Keratinocyte (primary cell): ENCODE results near the gene TNIP2. TPM values are rescaled to one million over a fixed set of nuclear protein-coding genes. Genes with fewer than 3 reads are reported as not detected.

ENCODE experiments used
- DNase-seq: peaks from one replicate; pipeline ENCODE4 v3.0.0-alpha.2; 2011; ENCODE audit warnings: low read depth, missing footprints, low spot score
- FAIRE-seq: peaks from 2 replicates; lab custom pipeline; 2011; peaks lifted over from hg19 to GRCh38; lab: Jason Lieb, UNC
- H2AFZ ChIP-seq: 2 replicates; pipeline ENCODE4 v1.6.0; 2012; ENCODE audit warnings: low read length, control low read depth, inconsistent platforms; ENCODE audit not compliant: control insufficient read depth
- H3K27ac ChIP-seq: 2 replicates; pipeline ENCODE4 v1.5.1; 2011; ENCODE audit warnings: low read length; ENCODE audit not compliant: control insufficient read depth, insufficient read depth
- H3K27me3 ChIP-seq: 3 replicates; pipeline ENCODE4 v1.6.0; 2011; ENCODE audit warnings: low read length; ENCODE audit not compliant: control insufficient read depth, insufficient read depth; ENCODE audit errors: extremely low read depth
- H3K36me3 ChIP-seq, 2 experiments: 2 replicates in 1 of 2; 3 replicates in 1 of 2; pipeline ENCODE4 v1.5.1; 2011; ENCODE audit warnings: low read length in 2 of 2, mild to moderate bottlenecking in 1 of 2; ENCODE audit not compliant: control insufficient read depth in 2 of 2, insufficient read depth in 2 of 2; ENCODE audit errors: extremely low read depth in 1 of 2
- H3K4me1 ChIP-seq: 3 replicates; pipeline ENCODE4 v1.5.1; 2011; ENCODE audit warnings: low read length; ENCODE audit not compliant: control insufficient read depth, insufficient read depth; ENCODE audit errors: extremely low read depth
- H3K4me2 ChIP-seq: 3 replicates; pipeline ENCODE4 v1.6.0; 2011; ENCODE audit warnings: low read depth, low read length; ENCODE audit not compliant: control insufficient read depth, insufficient read depth; ENCODE audit errors: extremely low read depth
- H3K4me3 ChIP-seq, 3 experiments: fragments of 200-600 bp in 1 of 3; sonication (generic) in 1 of 3; 2 replicates in 2 of 3; 3 replicates in 1 of 3; pipeline ENCODE4 v1.5.1; 2011 to 2016; ENCODE audit warnings: low read length in 3 of 3, mild to moderate bottlenecking in 3 of 3, control low read depth in 2 of 3, inconsistent platforms in 1 of 3, low read depth in 1 of 3, mixed read lengths in 1 of 3, mixed run types in 1 of 3, moderate library complexity in 1 of 3; ENCODE audit not compliant: control insufficient read depth in 2 of 3, insufficient read depth in 2 of 3; ENCODE audit errors: extremely low read depth in 1 of 3
- H3K79me2 ChIP-seq: 2 replicates; pipeline ENCODE4 v1.6.0; 2012; ENCODE audit warnings: low read length; ENCODE audit not compliant: control insufficient read depth, insufficient read depth
- H3K9ac ChIP-seq: 3 replicates; pipeline ENCODE4 v1.6.0; 2011; ENCODE audit warnings: low read length; ENCODE audit not compliant: control insufficient read depth, insufficient read depth; ENCODE audit errors: extremely low read depth
- H3K9me1 ChIP-seq: 3 replicates; pipeline ENCODE4 v1.6.0; 2011; ENCODE audit warnings: low read length; ENCODE audit not compliant: control insufficient read depth, insufficient read depth; ENCODE audit errors: extremely low read depth
- H3K9me3 ChIP-seq: 2 replicates; pipeline ENCODE4 v1.5.1; 2012; ENCODE audit warnings: low read depth, low read length; ENCODE audit not compliant: control insufficient read depth
- H4K20me1 ChIP-seq: 3 replicates; pipeline ENCODE4 v1.6.0; 2011; ENCODE audit warnings: low read length; ENCODE audit not compliant: control insufficient read depth, insufficient read depth; ENCODE audit errors: extremely low read depth
- EZH2 ChIP-seq: IDR thresholded peaks from one replicate; pipeline ENCODE4 v1.6.1; 2012; ENCODE audit warnings: inconsistent platforms, mild to moderate bottlenecking, low read length, moderate library complexity
- dilution Hi-C: fragments of 300-500 bp; cut with MboI; formaldehyde crosslinking; loops from one replicate; pipeline ENCODE4 v1.7.0; 2020; ENCODE audit warnings: low sequenced_read_pairs; ENCODE audit not compliant: extremely low pct_ligation_motif_present
- polyA plus RNA-seq, 5 experiments: library from polyadenylated mRNA; depleted of rRNA in 3 of 5; stranded (reverse) in 3 of 5; stranded (forward) in 1 of 5; unstranded in 1 of 5; fragments of >200 nt; gene quantifications; 1 replicate in 1 of 5; 2 replicates in 3 of 5; 3 replicates in 1 of 5; pipeline versions ENCODE4 v1.2.1 to v1.2.3, GENCODE V29; 2011 to 2012; ENCODE audit warnings: missing spikeins in 2 of 5, low read depth in 1 of 5, low replicate concordance in 1 of 5
- TF ChIP-seq, protein P1 (sequence below), 3 experiments: IDR thresholded peaks in 1 of 3; conservative IDR thresholded peaks in 1 of 3; optimal IDR thresholded peaks in 1 of 3; 2 replicates in 2 of 3; 3 replicates in 1 of 3; pipeline versions ENCODE3 to v1.5.1; 2011; ENCODE audit warnings: low read length in 3 of 3, mild to moderate bottlenecking in 3 of 3, moderate library complexity in 2 of 3, control low read depth in 1 of 3, inconsistent platforms in 1 of 3; ENCODE audit not compliant: insufficient read depth in 2 of 3; ENCODE audit errors: extremely low read depth in 1 of 3

The TNIP2 gene
- polyA plus RNA-seq, 1 donor (not counting 4 experiments of a cell fraction or from before 2014, with no cell fraction given): 22.6 TPM

GRCh38 chr4:2796849-2797544 is 40.9 kb upstream of the TNIP2 start:
- TF ChIP-seq, protein P1, sequence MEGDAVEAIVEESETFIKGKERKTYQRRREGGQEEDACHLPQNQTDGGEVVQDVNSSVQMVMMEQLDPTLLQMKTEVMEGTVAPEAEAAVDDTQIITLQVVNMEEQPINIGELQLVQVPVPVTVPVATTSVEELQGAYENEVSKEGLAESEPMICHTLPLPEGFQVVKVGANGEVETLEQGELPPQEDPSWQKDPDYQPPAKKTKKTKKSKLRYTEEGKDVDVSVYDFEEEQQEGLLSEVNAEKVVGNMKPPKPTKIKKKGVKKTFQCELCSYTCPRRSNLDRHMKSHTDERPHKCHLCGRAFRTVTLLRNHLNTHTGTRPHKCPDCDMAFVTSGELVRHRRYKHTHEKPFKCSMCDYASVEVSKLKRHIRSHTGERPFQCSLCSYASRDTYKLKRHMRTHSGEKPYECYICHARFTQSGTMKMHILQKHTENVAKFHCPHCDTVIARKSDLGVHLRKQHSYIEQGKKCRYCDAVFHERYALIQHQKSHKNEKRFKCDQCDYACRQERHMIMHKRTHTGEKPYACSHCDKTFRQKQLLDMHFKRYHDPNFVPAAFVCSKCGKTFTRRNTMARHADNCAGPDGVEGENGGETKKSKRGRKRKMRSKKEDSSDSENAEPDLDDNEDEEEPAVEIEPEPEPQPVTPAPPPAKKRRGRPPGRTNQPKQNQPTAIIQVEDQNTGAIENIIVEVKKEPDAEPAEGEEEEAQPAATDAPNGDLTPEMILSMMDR (optimal IDR thresholded peaks at IDR 0.05 in 1 of 3, IDR thresholded peaks at IDR 0.05 in 1 of 3, conservative IDR thresholded peaks at IDR 0.05 in 1 of 3; ENCODE audit: extremely low read depth in 1 of 3, insufficient read depth in 2 of 3, low read length in 3 of 3): no peak
- no peak for TF ChIP-seq EZH2
- peak overlapping the region; percentile 59 for H3K9ac ChIP-seq
- peaks cover 4% of the 10 kb centered on the region for H3K27me3 ChIP-seq
- FAIRE-seq: no peak
- H3K4me1 ChIP-seq: peaks cover 74% of the 10 kb centered on the region
- peak overlapping the region; percentile 16 for H3K27ac ChIP-seq
- no peaks in the 10 kb centered on the region for H3K79me2 ChIP-seq
- H2AFZ ChIP-seq: peak overlapping the region; percentile 48
- H3K9me3 ChIP-seq: no peaks in the 10 kb centered on the region
- dilution Hi-C loops: no loop called here
- peak overlapping the region; percentile 52 for H3K4me2 ChIP-seq
- DNase-seq: no peak
- H4K20me1 ChIP-seq: no peaks in the 10 kb centered on the region
- no peaks in the 10 kb centered on the region for H3K36me3 ChIP-seq
- H3K9me1 ChIP-seq: no peaks in the 10 kb centered on the region
- no peak overlapping the region for H3K4me3 ChIP-seq

- peaks cover 10% of the 10 kb centered on the region for H3K27me3 ChIP-seq
- H2AFZ ChIP-seq: peak overlapping the region; percentile 48
- peak; percentile 69 for DNase-seq
- no peak overlapping the region for H3K4me3 ChIP-seq
- H3K4me2 ChIP-seq: peak overlapping the region; percentile 52
- no peaks in the 10 kb centered on the region for H3K79me2 ChIP-seq
- no peak for TF ChIP-seq EZH2
- TF ChIP-seq, protein P1 (optimal IDR thresholded peaks at IDR 0.05 in 1 of 3, IDR thresholded peaks at IDR 0.05 in 1 of 3, conservative IDR thresholded peaks at IDR 0.05 in 1 of 3; ENCODE audit: extremely low read depth in 1 of 3, insufficient read depth in 2 of 3, low read length in 3 of 3): peak in 1 of 3 experiments; percentile 12
- FAIRE-seq: peak; percentile 90
- peaks cover 71% of the 10 kb centered on the region for H3K4me1 ChIP-seq
- no peaks in the 10 kb centered on the region for H3K9me1 ChIP-seq
- peak overlapping the region; percentile 50 for H3K27ac ChIP-seq
- peak overlapping the region; percentile 59 for H3K9ac ChIP-seq
- no peaks in the 10 kb centered on the region for H3K36me3 ChIP-seq
- H4K20me1 ChIP-seq: no peaks in the 10 kb centered on the region
- dilution Hi-C loops: no loop called here
- H3K9me3 ChIP-seq: no peaks in the 10 kb centered on the region
These were observed 40.0 kb upstream of the TNIP2 start for GRCh38 chr4:2795893-2796848.
